SK-N-MC (cell line): ENCODE measurements around the gene NEK9.

Source experiments
- EZH2 ChIP-seq: fragments of 200-600 bp; sonication (generic); IDR thresholded peaks from one replicate; pipeline ENCODE4 v1.6.1; 2017; ENCODE audit warnings: antibody characterized with exemption
- POLR2AphosphoS5 ChIP-seq: IDR thresholded peaks from 2 replicates; pipeline ENCODE4 v1.6.1; 2012; ENCODE audit warnings: mild to moderate bottlenecking, low read depth, low read length, borderline replicate concordance

DNA sequence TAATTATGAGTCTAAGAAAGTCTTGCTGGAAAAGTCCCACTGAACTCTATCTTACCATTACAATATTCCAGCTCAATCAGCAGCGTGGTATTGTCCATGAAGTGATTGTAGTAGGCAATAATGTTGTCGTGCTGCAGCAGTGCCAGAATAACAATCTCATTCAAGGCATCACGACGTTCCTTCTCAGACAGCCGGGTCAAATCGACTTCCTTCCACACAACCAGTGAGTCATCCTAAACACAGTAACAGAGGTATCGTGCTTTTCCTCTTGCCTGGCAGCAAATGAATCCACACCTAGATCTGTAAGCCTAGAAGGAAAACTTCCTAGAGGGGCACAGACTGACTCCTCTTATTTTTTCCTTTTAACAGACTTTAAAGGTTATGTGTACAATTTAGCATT, 2.9 kb downstream of the NEK9 start:
- no peak for TF ChIP-seq POLR2AphosphoS5
- no peak for TF ChIP-seq EZH2
